ENCODE results near the gene SMC1B. TPM values are rescaled to one million over a fixed set of nuclear protein-coding genes. Genes with fewer than 3 reads are reported as not detected.

The SMC1B gene
- total and polyA plus RNA-seq, 9 of the 15 experiments (the other 6 are each of a cell fraction or from before 2014, with no cell fraction given) = 0.03 TPM; not detected in 8

- TF ChIP-seq ZNF318 (IDR thresholded peaks at IDR 0.05; ENCODE audit: borderline replicate concordance in 1 of 2, low read depth in 1 of 2) (no peak), OTX1 (CRISPR knock-in tag; IDR thresholded peaks at IDR 0.05) (no peak), KLF10 (CRISPR knock-in tag; IDR thresholded peaks at IDR 0.05) (no peak), NUFIP1 (IDR thresholded peaks at IDR 0.05; ENCODE audit: partially characterized antibody) (no peak), RCOR1 (IDR thresholded peaks at IDR 0.05; ENCODE audit: borderline replicate concordance in 1 of 2, low read depth in 2 of 2, low read length in 2 of 2) (no peak), MAZ (CRISPR knock-in tag; conservative IDR thresholded peaks at IDR 0.05 in 1 of 2, IDR thresholded peaks at IDR 0.05 in 1 of 2) (peak; percentile 76 to 80; a peak in 3 of 4 replicates), SPI1 (IDR thresholded peaks at IDR 0.05; ENCODE audit: borderline replicate concordance, low read depth, low read length) (peak; percentile 84), ZSCAN32 (CRISPR knock-in tag; IDR thresholded peaks at IDR 0.05) (no peak), CXXC5 (CRISPR knock-in tag; IDR thresholded peaks at IDR 0.05) (peak; percentile 89), PATZ1 (CRISPR knock-in tag; IDR thresholded peaks at IDR 0.05; ENCODE audit: borderline replicate concordance) (no peak), PHTF2 (CRISPR knock-in tag; IDR thresholded peaks at IDR 0.05) (no peak), TBP (optimal IDR thresholded peaks at IDR 0.05; ENCODE audit: low read depth, low read length) (peak; percentile 50), UBTF (IDR thresholded peaks at IDR 0.05; ENCODE audit: borderline replicate concordance in 1 of 2, low read depth in 2 of 2, low read length in 2 of 2) (peak in 1 of 2 experiments; percentile 83; a peak in 1 of 4 replicates), MYNN (IDR thresholded peaks at IDR 0.05) (no peak), MYNN (CRISPR knock-in tag; IDR thresholded peaks at IDR 0.05) (no peak)
Measured at GRCh38 chr22:45309422-45310227, 103.8 kb downstream of the SMC1B start, which contains the start of gene FAM118A (continued).

Measured in K562 (cell line).